GM21723 (cell line): ENCODE data around the gene TBC1D24.
A peak's percentile ranks its signal among the peaks of the same experiment; 100 is the strongest.
"Not testable (repeated sequence)": the region's sequence is repeated elsewhere in the genome, so short reads cannot be mapped to it uniquely, and the experiment has no call there.

Source experiments
- ATAC-seq: cut with Tn5 transposase; IDR thresholded peaks from one replicate; pipeline ENCODE4 v1.9.1; 2021; ENCODE audit warnings: mild to moderate bottlenecking, moderate library complexity; ENCODE audit not compliant: unreplicated experiment

Gene TBC1D24

DNA sequence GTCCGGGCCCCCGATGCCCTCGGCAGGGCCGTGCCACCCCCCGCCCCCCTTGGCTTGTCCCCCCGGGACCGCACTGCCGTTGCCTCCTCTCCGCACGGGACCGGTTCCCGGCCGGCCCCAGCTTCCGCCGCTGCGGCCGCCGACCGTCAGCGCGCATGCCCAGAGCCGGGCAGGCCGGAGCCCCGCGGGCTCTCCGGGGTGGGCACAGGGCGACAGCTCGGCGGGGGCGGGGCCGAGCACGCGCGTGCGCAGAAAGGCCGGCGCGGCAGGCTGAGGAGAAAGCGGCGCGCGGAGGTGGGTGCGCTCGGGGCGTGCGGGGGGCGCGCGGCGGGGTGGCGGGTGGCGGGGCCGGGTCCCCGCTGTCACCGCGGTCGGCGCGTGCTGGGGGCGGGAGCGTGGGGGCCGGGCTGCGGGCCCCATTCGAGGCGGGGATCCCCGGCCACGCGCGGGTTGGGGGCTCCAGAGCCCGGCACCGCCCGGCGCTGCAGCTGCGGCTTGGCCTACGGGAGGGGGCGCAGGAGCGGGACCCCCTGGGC is at the start of gene TBC1D24:
Gene TBC1D24, plus strand, starts transcription at position 251 of the 536 bp plus-strand sequence. CDS start 21,022 bp downstream, outside the sequence.
- ATAC-seq: peak; percentile 48

DNA sequence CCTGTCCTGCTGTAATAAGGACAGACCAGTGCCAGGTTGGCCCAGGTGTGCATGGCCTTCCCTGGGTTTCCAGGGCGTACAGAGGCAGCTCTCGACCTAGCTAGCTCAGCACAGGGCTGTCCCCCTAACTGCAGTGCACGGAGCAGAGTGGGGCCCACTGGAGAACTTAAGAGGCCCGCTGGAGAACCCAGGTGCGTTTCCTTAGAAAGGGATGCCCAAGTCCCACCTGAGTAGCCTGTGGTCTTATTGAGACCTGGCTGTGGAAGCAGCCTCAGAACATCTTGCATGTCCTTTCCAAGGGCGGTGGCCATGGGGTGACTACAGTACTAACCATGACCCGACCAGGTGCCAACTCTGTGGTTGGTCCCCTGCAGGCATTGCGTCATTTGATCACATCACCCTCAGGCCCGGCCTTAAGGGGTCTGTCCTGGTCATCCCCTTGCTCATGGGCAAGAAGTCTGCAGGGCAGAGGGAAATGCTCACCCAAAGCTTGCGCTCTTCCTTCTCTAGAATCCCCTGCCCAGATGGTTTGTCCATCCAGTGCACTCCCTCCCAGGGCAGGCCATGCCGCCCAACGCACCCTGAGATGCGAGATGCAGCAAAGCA is 49.0 kb upstream of the TBC1D24 start:
- no peak for ATAC-seq

DNA sequence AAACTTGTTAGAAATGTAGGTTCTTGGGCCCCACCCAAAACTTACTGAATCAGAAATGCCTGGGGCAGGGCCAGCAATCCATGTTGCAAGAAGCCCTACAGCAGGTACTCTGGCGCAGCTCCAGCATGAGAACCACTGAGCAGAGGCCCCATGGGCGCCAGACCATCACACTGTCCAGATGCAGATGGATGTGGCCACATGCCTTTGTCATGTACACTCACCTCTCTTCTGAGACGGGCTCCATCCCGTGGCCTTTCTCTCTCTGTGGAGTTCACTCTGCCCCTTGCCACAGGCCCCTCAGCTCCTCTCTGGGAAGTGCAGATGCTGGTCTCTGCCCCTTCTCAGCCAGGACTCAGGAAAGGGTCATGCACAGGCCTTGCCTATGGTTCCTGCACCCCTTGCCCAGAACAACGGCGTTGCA is 48.0 kb upstream of the TBC1D24 start:
- no peak for ATAC-seq

DNA sequence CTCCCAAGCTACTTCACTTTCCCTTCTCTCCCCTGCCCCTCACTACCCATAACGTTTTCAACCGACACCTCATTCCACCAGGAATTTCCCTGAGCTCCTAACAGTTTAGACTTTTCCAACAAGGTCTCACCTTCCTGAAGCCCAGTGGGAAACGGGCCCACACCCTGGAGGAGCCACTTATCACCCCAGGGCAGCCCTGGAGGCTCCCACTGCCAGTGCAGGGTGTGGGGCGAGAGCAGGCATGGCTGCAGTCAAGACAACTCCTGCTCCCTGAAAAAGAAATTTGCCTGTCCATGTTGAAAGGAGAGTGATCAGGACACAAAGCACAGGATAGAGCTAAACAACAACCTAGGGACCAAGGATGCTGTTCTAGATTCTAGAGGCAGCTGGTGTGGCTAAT is 47.4 kb upstream of the TBC1D24 start:
- ATAC-seq: no peak

DNA sequence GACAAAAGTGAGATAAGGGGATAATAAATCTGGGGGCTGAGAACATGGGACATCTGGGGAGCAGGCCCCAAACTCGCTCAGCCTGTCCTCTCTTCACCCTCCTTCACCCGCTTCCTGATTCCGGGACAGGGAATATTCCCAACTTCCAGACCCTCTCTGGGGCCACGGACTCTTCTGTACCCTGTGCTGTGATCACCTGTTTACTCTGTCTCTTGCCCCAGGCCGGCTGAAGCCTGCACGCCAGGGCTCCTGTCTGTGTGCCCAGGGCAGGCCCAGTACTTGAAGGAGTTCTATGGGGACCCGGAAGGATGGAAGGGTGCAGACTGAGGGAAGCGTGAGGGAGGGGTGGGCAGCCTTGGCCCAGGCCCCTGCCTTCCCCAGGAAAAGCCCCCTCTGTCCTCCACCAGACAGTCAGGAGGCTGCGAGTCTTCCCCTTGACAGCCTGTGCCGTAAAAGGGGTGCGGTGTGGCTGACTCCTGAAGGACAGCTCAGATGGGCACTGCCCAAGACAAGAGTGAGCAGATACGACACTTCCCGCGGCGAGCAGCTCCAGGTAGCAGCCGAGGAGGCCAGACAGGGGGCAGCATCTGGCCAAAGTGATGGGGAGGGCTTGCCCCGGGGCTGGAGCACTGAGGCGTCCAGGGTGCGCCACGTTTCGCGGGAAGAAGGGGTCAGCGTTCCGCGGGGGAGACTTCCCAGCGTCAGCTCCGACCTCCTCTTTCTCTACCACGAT is 46.7 kb upstream of the TBC1D24 start:
- ATAC-seq: peak; percentile 30

DNA sequence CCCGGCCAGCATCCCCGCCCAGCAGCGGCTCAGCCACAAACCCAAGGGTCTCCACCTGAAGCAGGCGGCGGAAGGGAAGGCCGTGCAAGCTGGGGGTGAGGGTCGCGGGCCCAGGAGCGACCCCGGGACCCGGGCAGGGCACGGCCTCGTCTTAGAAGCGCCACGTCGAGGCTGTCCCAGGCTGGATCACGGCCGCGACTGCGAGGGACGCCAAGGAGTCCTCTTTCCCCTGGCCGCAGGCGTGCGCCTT is 46.2 kb upstream of the TBC1D24 start:
- ATAC-seq: no peak

DNA sequence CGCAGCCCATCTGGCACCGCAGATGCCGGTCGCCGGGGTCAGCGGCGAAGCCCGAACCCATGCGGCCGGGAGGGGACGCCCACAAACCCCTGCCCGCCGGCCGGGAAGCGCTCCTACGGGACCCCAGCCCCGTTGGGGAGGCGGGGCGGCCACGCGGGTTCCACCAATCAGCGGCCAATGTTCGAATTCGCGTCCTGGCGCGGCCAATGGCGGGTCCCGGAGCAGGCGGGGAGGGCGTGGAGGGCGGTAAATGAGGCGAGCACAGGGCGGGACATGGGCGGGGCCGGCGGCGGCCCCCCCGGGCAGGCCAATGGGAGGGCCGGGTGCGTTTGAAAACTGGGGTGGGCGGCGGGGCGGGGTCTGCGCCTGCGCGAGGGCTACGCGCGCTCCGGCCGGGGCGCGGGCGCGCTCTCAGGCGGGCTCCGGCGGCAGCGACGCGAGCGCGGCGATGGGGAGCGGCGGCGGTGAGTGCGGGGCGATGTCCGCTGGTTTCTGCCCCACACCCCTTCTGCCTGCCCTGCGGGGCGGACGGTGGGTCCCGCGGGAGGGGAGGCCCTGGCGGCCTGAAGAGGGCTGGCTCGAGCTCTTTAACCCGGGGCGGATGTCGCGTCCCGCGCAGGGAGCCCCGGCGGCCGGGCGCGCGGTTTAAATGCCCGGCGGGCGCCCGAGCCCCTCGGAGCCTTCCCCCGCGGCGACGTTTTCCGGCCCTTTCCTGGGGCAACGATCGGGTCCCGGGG is 45.7 kb upstream of the TBC1D24 start, which contains the start of gene CCNF:
Gene CCNF, plus strand, starts transcription at position 414 of the 737 bp plus-strand sequence. Its CDS starts 35 bp downstream, at position 449.
- ATAC-seq: peak; percentile 78

DNA sequence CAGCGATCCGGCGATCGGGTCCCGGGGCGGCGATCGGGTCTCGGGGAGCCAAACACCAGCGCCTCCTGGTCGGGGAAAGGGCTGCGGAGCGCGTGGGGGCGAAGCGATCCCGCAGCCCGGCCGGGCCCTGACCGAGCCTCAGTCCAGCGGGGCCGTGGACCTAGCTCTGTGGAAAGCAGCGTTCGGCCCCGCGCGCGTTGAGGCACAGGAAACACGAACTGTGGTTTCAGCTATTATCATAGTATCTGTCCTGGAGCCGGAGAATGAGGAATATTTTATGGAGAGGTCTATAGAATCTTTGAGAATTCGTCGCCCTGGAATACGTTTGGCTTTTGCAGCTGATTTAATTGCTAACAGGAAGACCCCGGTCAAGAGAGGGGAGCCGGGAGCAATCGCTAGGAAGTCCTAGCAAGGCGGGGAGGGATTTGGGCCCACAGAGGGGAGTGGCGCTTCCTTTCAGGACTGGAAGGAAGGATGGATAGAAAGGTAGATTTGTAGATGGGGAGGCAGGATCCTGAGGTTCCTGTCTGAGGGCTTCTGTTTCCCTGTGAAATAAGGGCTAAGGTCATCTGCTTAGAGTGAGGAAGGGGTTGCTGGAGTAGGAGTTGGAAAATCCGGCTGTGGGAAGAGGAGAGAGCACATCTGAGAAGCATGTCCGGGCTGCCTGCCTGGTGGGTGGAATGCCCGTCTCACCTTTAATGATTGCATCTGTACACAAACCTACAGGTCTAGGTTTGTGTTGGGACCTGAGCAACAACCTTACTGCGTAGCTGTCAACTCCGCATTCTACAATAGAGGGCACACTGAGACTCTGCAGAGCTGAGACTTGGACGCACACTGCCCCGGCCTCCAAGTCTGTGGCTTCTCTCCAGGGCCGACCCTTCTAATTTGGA is 44.9 kb upstream of the TBC1D24 start:
- peak; percentile 20 for ATAC-seq

DNA sequence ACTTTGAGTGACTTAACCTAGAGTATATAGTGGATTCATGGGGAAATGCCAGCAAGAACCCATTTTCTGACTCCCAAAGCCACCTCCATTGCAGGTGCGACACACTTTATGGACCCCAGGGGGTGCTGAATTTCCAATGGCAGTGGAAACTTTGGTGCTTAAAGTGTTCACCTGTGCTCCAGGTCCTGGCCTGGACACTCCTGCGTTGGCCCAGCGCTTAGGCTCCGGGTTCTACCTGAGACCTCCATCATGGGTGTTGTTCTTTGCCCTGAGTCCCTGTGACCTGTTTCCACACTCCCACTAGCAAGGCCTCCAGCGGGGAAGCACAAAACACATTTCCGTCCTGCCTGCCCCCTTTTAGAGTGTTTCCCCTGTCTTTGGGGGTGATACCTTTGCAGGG is 42.6 kb upstream of the TBC1D24 start:
- no peak for ATAC-seq

DNA sequence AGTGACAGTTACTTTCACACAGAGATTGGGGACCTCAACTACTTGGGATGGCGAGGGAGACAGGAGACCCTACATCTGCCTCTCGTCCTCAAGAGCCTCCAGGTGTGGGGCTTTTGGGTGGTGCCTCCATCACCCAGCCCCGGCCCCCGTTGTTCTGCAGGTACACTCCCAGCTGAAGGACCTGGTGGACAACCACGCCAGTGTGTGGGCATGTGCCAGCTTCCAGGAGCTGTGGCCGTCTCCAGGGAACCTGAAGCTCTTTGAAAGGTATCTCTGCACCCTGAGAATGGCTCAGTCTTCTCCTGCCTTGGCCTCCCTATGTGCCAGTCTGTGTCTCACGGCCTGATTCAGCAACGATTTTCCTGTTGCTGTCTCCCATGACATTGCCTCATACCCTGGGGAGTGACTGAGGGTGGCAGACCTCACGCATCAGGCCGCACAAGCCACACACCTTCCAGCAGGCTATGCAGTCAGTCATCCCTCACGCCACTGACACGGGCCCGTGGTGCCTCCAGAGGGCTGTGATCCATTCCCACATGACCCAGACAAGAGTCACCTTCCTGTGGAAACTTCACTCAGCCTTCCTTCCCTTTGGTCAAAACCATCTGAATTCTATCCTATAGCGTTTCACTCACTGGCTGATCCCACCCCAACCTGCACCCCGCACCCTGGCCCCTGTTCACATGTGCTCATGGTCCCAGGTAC is 42.0 kb upstream of the TBC1D24 start:
- ATAC-seq: no peak

DNA sequence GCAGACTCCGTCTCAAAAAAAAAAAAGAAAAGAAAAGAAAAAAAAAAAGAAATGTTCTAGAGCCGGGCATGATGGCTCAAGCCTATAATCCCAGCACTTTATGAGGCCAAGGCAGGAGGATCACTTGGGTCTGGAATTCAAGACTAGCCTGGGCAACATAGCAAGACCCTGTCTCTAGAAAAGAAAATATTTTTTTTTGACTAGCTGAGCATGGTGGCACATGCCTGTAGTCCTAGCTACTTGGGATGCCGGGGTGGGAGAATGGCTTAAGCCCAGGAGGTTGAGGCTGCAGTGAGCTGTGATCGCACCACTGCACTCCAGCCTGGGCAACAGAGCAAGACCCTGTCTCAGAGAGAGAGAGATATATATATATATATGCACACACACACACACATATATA is 39.7 kb upstream of the TBC1D24 start:
- ATAC-seq: not testable (repeated sequence)

DNA sequence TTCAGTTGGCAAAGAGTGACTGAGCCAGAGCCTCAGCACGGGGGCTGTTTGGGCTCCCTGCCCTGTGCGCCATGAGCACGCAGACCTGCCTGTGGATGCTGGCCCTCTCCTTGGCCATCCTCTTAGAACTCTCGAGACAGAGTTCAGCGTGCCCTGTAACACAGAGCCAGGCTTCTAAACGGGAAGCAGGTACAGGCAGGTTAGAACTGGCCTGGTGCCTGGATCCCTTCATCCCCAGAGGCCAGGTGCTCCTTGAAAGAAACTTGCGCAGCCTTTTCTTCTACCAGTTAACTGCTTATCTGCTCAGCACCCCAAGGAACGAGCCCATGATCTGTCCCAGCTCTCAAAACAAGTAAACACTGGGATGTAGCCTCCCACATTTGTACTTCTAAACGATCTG is 38.8 kb upstream of the TBC1D24 start:
- ATAC-seq: no peak

DNA sequence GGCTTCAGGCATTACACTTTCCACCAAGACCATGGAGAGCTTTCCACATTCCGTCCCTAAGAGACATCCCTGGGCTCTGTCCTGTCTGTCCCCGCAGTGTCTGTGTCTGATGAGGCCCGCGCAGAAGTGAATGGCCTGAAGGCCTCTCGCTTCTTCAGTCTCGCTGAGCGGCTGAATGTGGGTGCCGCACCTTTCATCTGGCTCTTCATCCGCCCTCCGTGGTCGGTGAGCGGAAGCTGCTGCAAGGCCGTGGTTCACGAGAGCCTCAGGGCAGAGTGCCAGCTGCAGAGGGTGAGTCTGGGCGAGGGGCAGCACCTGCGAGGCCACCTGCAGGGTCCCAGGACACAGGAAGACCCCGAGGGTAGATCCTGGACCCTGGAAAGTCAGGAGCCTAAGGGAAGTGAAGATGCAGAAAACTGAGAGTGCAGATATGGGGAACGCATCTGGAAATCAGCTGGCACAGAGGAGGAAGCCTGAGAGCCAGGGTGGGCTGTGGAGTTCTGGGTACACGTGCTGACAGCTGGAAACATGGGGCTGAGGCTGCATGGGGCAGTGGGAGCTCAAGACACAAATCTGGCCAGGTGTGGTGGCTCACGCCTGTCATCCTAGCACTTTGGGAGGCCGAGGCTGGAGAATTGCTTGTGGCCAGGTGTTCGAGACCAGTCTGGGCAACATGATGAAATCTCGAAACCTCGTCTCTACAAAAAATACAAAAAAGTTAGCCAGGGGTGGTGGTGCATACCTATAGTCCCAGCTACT is 37.7 kb upstream of the TBC1D24 start:
- no peak for ATAC-seq

DNA sequence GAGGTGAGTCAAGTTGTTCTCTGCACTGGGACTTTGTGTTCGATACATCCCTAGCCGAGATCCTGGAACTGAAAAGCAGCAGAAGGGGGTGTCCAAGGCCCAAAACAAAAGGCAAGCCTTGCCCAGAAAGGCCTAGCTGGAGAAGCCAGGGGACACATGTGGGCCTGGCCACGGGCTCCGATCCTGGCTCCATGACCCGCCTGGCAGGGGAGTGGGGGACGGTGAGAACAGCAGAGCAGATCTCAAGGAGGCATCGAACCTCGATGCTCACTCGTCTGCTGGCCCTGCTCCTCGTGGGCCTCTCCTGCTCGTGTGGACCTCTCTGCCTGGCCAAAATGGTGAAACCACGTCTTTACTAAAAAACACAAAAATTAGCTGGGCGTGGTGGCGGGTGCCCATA is 36.8 kb upstream of the TBC1D24 start:
- ATAC-seq: no peak

DNA sequence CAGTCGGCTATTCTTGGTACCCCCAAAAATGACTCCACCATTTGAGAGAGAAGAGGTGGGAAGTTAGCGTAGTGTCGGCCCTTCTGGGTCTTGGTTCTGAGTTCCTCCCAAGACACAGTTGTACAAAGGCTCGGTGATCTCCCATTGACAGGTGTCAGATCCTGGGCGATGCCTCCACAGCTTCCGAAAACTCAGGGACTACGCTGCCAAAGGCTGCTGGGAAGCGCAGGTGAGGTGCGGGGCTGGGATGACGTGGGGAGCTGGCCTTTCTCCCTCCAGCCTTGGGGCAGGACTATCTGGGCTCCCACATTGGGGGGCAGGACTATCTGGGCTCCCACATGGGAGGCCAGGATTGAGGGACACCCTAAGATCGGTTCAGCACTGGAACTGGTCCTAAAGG is 35.3 kb upstream of the TBC1D24 start:
- ATAC-seq: no peak

DNA sequence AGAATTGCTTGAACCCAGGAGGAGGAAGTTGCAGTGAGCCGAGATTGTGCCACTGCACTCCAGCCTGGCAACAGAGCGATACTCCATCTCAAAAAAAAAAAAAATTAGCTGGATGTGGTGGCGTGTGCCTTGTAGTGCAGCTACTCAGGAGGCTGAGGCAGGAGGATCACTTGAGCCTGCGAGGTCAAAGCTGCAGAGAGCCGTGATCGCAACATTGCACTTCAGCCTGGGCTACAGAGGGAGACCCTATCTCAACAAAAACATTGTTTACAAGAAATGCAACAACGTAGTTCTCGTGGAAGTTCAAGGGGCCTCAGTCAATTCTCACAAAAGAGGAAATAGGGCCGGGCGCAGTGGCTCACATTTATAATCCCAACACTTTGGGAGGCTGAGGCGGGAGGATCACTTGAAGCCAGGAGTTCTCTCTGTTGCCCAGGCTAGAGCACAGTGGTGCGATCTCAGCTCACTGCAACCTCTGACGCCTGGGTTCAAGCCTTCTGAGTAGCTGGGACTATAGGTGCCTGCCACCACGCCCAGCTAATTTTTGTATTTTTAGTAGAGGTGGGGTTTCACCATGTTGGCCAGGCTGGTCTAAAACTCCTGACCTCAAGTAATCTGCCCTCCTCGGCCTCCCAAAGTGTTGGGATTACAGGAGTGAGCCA is 33.7 kb upstream of the TBC1D24 start:
- not testable (repeated sequence) for ATAC-seq

DNA sequence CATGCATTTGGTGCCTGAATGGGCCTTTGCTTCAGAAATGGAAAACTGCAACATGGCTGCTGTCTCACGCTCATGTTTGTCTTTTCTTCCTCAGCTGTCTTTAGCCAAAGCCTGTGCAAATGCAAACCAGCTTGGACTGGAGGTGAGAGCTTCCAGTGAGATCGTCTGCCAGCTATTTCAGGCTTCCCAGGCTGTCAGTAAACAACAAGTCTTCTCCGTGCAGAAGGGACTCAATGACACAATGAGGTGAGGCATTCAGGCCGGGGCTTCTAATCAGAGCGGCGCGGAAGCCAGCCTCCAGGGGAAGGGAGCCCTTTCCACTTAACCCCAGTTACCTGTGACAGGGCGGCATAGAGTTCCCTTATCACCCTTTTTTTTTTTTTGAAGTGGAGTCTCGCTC is 31.4 kb upstream of the TBC1D24 start:
- no peak for ATAC-seq

DNA sequence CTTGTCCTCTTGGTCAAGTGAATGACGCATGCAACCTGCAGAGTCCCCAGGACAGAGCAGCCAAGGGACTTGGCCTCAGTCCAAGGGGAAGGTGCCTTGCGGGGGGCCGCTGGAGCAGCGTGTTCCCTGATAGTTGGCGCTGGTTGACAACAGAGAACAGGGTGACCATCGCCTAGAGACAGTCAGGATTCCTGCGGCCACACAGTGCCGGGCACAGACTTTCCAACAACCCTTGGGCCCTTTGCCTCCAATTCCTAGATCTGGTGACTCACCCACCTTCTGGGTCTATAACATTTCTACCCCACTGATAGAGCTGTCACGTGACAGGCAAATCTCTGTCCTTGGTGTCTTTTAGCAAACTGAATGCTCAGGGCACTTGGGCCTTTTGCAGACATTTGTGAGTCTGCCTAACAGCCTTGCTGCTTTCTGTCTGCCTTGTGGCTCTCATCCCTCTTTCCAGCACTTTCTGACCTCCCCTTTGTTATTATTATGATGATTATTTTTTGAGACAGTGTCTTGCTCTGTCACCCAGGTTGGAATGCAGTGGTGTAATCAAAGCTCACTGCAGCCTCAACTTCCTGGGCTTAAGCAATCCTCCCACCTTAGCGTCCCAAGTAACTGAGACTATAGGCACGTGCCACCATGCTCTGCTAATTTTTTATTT is 26.9 kb upstream of the TBC1D24 start:
- no peak for ATAC-seq
